Endothelial cell of umbilical vein (primary cell): ENCODE results near the gene TAMALIN. TPM values are rescaled to one million over a fixed set of nuclear protein-coding genes. Genes with fewer than 3 reads are reported as not detected.

Source experiments
- BruUV-seq: library from RNA; stranded (reverse); fragments of 400-500 nt; replicated peaks from 2 replicates; lab custom pipeline; 2021; lab: Mats Ljungman, UMichigan
- CTCF ChIA-PET: fragments of 300-600, 350-600 bp; sonication (Branson Sonifier 250); formaldehyde crosslinking; loops from one replicate; lab custom pipeline; 2021; ENCODE audit warnings: antibody characterized with exemption, inconsistent platforms; lab: Charles Lee
- POLR2A ChIA-PET: fragments of 300-600, 350-600 bp; sonication (Branson Sonifier 250); formaldehyde crosslinking; loops from one replicate; lab custom pipeline; 2021; ENCODE audit warnings: antibody characterized with exemption, inconsistent platforms; lab: Charles Lee
- DNase-seq: peaks from one replicate; pipeline ENCODE4 v3.0.0-alpha.2; 2011; ENCODE audit warnings: low read depth, low spot score
- FAIRE-seq: peaks from 2 replicates; lab custom pipeline; 2011; peaks lifted over from hg19 to GRCh38; lab: Jason Lieb, UNC
- H2AFZ ChIP-seq: 2 replicates; pipeline ENCODE4 v1.6.0; 2012; ENCODE audit warnings: low read depth, low read length, control low read depth, inconsistent platforms
- H3K27ac ChIP-seq: 2 replicates; pipeline ENCODE4 v1.5.1; 2011; ENCODE audit warnings: low read depth, mild to moderate bottlenecking, control low read depth, low read length, moderate library complexity; ENCODE audit not compliant: insufficient read depth
- H3K27me3 ChIP-seq, 2 experiments: 2 replicates each; pipeline versions ENCODE4 v1.6.0 to v1.6.1; 2011; ENCODE audit warnings: low read length in 2 of 2, mixed read lengths in 1 of 2; ENCODE audit not compliant: control insufficient read depth in 2 of 2, insufficient read depth in 2 of 2
- H3K36me3 ChIP-seq, 2 experiments: 2 replicates in 1 of 2; 3 replicates in 1 of 2; pipeline ENCODE4 v1.5.1; 2011; ENCODE audit warnings: low read length in 2 of 2, mild to moderate bottlenecking in 1 of 2, moderate library complexity in 1 of 2; ENCODE audit not compliant: control insufficient read depth in 2 of 2, insufficient read depth in 2 of 2; ENCODE audit errors: extremely low read depth in 1 of 2
- H3K4me1 ChIP-seq: 3 replicates; pipeline ENCODE4 v1.5.1; 2011; ENCODE audit warnings: mild to moderate bottlenecking, low read length; ENCODE audit not compliant: control insufficient read depth, insufficient read depth; ENCODE audit errors: extremely low read depth
- H3K4me2 ChIP-seq: 2 replicates; pipeline ENCODE4 v1.6.1; 2011; ENCODE audit warnings: low read length, control low read depth, mixed read lengths; ENCODE audit not compliant: insufficient read depth
- H3K4me3 ChIP-seq, 3 experiments: fragments of 200-600 bp in 1 of 3; sonication (generic), shearing (Covaris generic) in 1 of 3; replicated peaks in 1 of 3; 2 replicates each; pipeline ENCODE4 v1.5.1; 2011 to 2016; ENCODE audit warnings: control low read depth in 3 of 3, low read length in 3 of 3, mild to moderate bottlenecking in 2 of 3, inconsistent platforms in 1 of 3, low read depth in 1 of 3, moderate library complexity in 1 of 3; ENCODE audit not compliant: insufficient read depth in 1 of 3
- H3K79me2 ChIP-seq: 2 replicates; pipeline ENCODE4 v1.6.0; 2012; ENCODE audit warnings: low read length, inconsistent platforms; ENCODE audit not compliant: control insufficient read depth, insufficient read depth
- H3K9ac ChIP-seq: replicated peaks from 2 replicates; pipeline ENCODE3; 2011; ENCODE audit warnings: low read length, control low read depth; ENCODE audit not compliant: insufficient read depth; ENCODE audit errors: extremely low read depth
- H3K9me1 ChIP-seq: replicated peaks from 3 replicates; pipeline ENCODE4 v1.6.0; 2011; ENCODE audit warnings: mild to moderate bottlenecking, low read length; ENCODE audit not compliant: control insufficient read depth, insufficient read depth; ENCODE audit errors: extremely low read depth
- H3K9me3 ChIP-seq: replicated peaks from 2 replicates; pipeline ENCODE4 v1.5.1; 2012; ENCODE audit warnings: low read length, inconsistent platforms; ENCODE audit not compliant: control insufficient read depth, insufficient read depth
- H4K20me1 ChIP-seq: replicated peaks from 2 replicates; pipeline ENCODE3; 2011; ENCODE audit warnings: mild to moderate bottlenecking, low read length; ENCODE audit not compliant: control insufficient read depth, insufficient read depth; ENCODE audit errors: extremely low read depth
- CTCF ChIP-seq, 2 donors: IDR thresholded peaks; 1 replicate in 1 of 2; 2 replicates in 1 of 2; pipeline ENCODE4 v1.5.1; 2011; ENCODE audit warnings: low read length in 2 of 2, mild to moderate bottlenecking in 2 of 2, moderate library complexity in 2 of 2, control low read depth in 1 of 2, inconsistent platforms in 1 of 2, low read depth in 1 of 2; ENCODE audit not compliant: insufficient read depth in 1 of 2; ENCODE audit errors: extremely low read depth in 1 of 2
- EZH2 ChIP-seq: IDR thresholded peaks from 2 replicates; pipeline ENCODE4 v1.6.1; 2012; ENCODE audit warnings: borderline replicate concordance, low read depth, mild to moderate bottlenecking, moderate library complexity, low read length, inconsistent platforms; ENCODE audit not compliant: severe bottlenecking
- FOS ChIP-seq: IDR thresholded peaks from 2 replicates; pipeline ENCODE4 v1.6.1; 2011; ENCODE audit warnings: mild to moderate bottlenecking, low read length, moderate library complexity, borderline replicate concordance; ENCODE audit not compliant: insufficient read depth
- GATA2 ChIP-seq: IDR thresholded peaks from 2 replicates; pipeline ENCODE4 v1.7.0; 2011; ENCODE audit warnings: low read depth, mild to moderate bottlenecking, moderate library complexity, mixed read lengths, low read length; ENCODE audit not compliant: insufficient read length, insufficient read depth
- JUN ChIP-seq: IDR thresholded peaks from 2 replicates; pipeline ENCODE4 v1.6.1; 2011; ENCODE audit warnings: borderline replicate concordance, low read depth; ENCODE audit not compliant: insufficient read length, insufficient read depth
- MAX ChIP-seq: IDR thresholded peaks from 2 replicates; pipeline ENCODE4 v1.6.1; 2011; ENCODE audit not compliant: insufficient read depth, insufficient read length
- MYC ChIP-seq: IDR thresholded peaks from one replicate; pipeline ENCODE4 v1.6.1; 2011; ENCODE audit warnings: mild to moderate bottlenecking, low read depth, low read length
- POLR2A ChIP-seq: IDR thresholded peaks from 2 replicates; pipeline ENCODE4 v1.6.1; 2012; ENCODE audit warnings: low read depth, mild to moderate bottlenecking, control low read depth, low read length
- POLR2AphosphoS5 ChIP-seq: IDR thresholded peaks from 2 replicates; pipeline ENCODE4 v1.6.1; 2012; ENCODE audit warnings: low read depth, mild to moderate bottlenecking, control low read depth, low read length, moderate library complexity; ENCODE audit not compliant: insufficient read depth
- dilution Hi-C: fragments of 300-500 bp; cut with MboI; formaldehyde crosslinking; loops from one replicate; pipeline ENCODE4 v1.15.0; 2019; ENCODE audit warnings: low sequenced_read_pairs; ENCODE audit not compliant: extremely low pct_ligation_motif_present
- intact Hi-C: fragments of 100-400 bp; cut with micrococcal nuclease; formaldehyde crosslinking; loops from one replicate; pipeline ENCODE4 v1.10.0; 2022
- polyA plus RNA-seq, 4 experiments: library from polyadenylated mRNA; depleted of rRNA in 3 of 4; stranded (reverse) in 3 of 4; unstranded in 1 of 4; fragments of >200 nt; gene quantifications; 2 replicates each; pipeline versions ENCODE4 v1.2.1 to v1.2.3, GENCODE V29; 2011 to 2012; ENCODE audit warnings: missing spikeins in 1 of 4
- total RNA-seq: library from RNA; stranded (reverse); gene quantifications from 2 replicates; pipeline ENCODE4 v1.2.3, GENCODE V29; 2021

The TAMALIN gene
- total and polyA plus RNA-seq, 2 donors (not counting 3 experiments of a cell fraction or from before 2014, with no cell fraction given) = 53.3 to 87.5 TPM

GRCh38 chr12:51985154-51985835 lies 21.5 kb upstream of the TAMALIN start:
- Histone ChIP-seq H2AFZ (no peak overlapping the region), H3K79me2 (peaks cover 8% of the 10 kb centered on the region), H3K9ac (no peak overlapping the region), H3K27ac (no peak overlapping the region), H3K4me3 (no peak overlapping the region), H3K36me3 (peaks cover 20 to 42% of the 10 kb centered on the region in 2 experiments), H4K20me1 (no peaks in the 10 kb centered on the region), H3K9me1 (no peaks in the 10 kb centered on the region), H3K4me2 (no peak overlapping the region), H3K27me3 (no peaks in the 10 kb centered on the region), H3K9me3 (no peaks in the 10 kb centered on the region), H3K4me1 (peaks cover 6% of the 10 kb centered on the region)
- DNase-seq (no peak), FAIRE-seq (no peak)
- TF ChIP-seq JUN (no peak), POLR2A (no peak)
- no TSS peak for BruUV-seq
- ChIA-PET POLR2A (no interaction called here), CTCF (interaction anchor here (0.9 to 3.2 kb wide), 3 partner anchors 8 to 91 kb away, joined by 3 to 8 read pairs (median 3); no protein-coding TSS in a partner anchor)
- dilution Hi-C loops (no loop called here), intact Hi-C loops (no loop called here)

- ChIA-PET POLR2A (no interaction called here), CTCF (no interaction called here)
- Histone ChIP-seq H3K9ac (no peak overlapping the region), H3K4me3 (no peak overlapping the region), H2AFZ (no peak overlapping the region), H3K79me2 (peaks cover 2% of the 10 kb centered on the region), H4K20me1 (no peaks in the 10 kb centered on the region), H3K4me1 (no peaks in the 10 kb centered on the region), H3K36me3 (peaks cover 17 to 37% of the 10 kb centered on the region in 2 experiments), H3K4me2 (no peak overlapping the region), H3K27me3 (no peaks in the 10 kb centered on the region), H3K9me1 (no peaks in the 10 kb centered on the region), H3K27ac (no peak overlapping the region), H3K9me3 (no peaks in the 10 kb centered on the region)
- FAIRE-seq (no peak), DNase-seq (no peak)
- TF ChIP-seq CTCF (IDR thresholded peaks at IDR 0.05; ENCODE audit: extremely low read depth in 1 of 2, insufficient read depth in 1 of 2, low read depth in 1 of 2, low read length in 2 of 2) (no peak), EZH2 (no peak), MAX (no peak), POLR2A (no peak), FOS (no peak), MYC (no peak), GATA2 (no peak), JUN (no peak), POLR2AphosphoS5 (no peak)
- dilution Hi-C loops = no loop called here
- intact Hi-C loops = no loop called here
- no TSS peak for BruUV-seq
These were observed 19.9 kb upstream of the TAMALIN start for GRCh38 chr12:51986834-51987233.
